ENCODE data around the gene PPM1G. TPM values are rescaled to one million over a fixed set of nuclear protein-coding genes. Genes with fewer than 3 reads are reported as not detected.

Gene PPM1G
- total RNA-seq, 4 donors from 2014 or later = 37.4 to 54.1 (median 49.3) TPM

DNA sequence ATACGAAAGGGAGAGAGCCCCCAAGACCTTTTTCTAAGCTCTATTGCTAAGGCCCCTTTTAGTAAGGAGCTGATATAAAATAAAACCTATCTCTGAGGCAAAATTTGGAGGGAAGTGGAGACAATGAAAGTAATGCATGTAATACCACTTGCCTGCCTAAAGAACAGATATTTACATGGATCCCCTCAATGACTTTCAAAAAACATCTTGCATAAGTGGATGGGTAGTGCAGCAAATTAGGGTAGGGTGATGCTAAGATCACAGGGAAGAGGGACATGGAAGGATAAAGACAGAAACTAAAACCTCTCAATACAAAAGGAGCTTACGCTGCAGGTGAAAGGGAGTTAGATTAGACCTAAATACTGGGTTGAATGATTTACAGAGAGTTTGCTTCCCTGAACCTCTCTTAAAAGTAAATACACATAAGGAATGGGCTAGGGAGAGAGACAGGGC, 30.0 kb downstream of the PPM1G start:
- TF ChIP-seq, protein P1, sequence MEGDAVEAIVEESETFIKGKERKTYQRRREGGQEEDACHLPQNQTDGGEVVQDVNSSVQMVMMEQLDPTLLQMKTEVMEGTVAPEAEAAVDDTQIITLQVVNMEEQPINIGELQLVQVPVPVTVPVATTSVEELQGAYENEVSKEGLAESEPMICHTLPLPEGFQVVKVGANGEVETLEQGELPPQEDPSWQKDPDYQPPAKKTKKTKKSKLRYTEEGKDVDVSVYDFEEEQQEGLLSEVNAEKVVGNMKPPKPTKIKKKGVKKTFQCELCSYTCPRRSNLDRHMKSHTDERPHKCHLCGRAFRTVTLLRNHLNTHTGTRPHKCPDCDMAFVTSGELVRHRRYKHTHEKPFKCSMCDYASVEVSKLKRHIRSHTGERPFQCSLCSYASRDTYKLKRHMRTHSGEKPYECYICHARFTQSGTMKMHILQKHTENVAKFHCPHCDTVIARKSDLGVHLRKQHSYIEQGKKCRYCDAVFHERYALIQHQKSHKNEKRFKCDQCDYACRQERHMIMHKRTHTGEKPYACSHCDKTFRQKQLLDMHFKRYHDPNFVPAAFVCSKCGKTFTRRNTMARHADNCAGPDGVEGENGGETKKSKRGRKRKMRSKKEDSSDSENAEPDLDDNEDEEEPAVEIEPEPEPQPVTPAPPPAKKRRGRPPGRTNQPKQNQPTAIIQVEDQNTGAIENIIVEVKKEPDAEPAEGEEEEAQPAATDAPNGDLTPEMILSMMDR (IDR thresholded peaks at IDR 0.05) = no peak
- TF ChIP-seq POLR2A (IDR thresholded peaks at IDR 0.05) (no peak), EP300 (IDR thresholded peaks at IDR 0.05) (no peak), POLR2AphosphoS5 (IDR thresholded peaks at IDR 0.05) (no peak)
- Histone ChIP-seq H3K36me3 (peaks cover 59% of the 10 kb centered on the region), H3K27ac (peak overlapping the region; percentile 80), H3K4me1 (peaks cover 29% of the 10 kb centered on the region), H3K4me3 (peak overlapping the region; percentile 81), H3K9me3 (no peaks in the 10 kb centered on the region), H3K27me3 (no peaks in the 10 kb centered on the region)
- 72% methylated on average over 2 of the region's 2 CpGs for WGBS
- no peak for DNase-seq (ENCODE audit: low spot score in 2 of 2)

DNA sequence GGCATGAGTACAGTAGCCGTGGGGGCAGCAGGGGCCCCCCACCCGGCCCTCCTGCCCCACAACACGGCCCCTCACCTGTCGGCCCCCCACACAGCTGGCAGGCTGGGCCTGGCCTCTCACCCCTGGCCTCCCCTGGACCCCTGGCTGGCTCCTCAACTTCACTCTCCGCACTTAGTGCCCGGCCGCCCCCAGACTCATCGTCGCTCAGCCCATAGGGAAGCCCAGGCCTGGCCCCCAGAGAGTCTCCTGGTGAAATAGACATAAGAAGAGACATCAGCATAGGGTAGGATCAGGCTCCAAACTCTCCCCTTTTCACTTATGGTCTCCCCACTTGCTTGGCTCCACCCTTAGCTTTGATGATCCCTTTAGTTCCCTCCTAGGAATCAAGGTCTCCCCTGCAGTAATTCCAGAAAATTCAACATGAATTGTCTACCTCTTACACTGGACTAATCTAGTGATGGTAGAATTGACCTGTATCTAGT, 30.5 kb downstream of the PPM1G start:
- Histone ChIP-seq H3K4me3 (no peak overlapping the region), H3K9me3 (no peaks in the 10 kb centered on the region), H3K27ac (no peak overlapping the region), H3K27me3 (no peaks in the 10 kb centered on the region), H3K36me3 (peaks cover 59% of the 10 kb centered on the region), H3K4me1 (peaks cover 29% of the 10 kb centered on the region)
- no peak for DNase-seq (ENCODE audit: low spot score in 2 of 2)
- WGBS = 98% methylated on average over 5 of the region's 9 CpGs
- TF ChIP-seq, protein P1 (IDR thresholded peaks at IDR 0.05) = no peak
- no peak for TF ChIP-seq EP300 (IDR thresholded peaks at IDR 0.05)
- TF ChIP-seq POLR2A (IDR thresholded peaks at IDR 0.05) = no peak
- TF ChIP-seq POLR2AphosphoS5 (IDR thresholded peaks at IDR 0.05) = no peak

DNA sequence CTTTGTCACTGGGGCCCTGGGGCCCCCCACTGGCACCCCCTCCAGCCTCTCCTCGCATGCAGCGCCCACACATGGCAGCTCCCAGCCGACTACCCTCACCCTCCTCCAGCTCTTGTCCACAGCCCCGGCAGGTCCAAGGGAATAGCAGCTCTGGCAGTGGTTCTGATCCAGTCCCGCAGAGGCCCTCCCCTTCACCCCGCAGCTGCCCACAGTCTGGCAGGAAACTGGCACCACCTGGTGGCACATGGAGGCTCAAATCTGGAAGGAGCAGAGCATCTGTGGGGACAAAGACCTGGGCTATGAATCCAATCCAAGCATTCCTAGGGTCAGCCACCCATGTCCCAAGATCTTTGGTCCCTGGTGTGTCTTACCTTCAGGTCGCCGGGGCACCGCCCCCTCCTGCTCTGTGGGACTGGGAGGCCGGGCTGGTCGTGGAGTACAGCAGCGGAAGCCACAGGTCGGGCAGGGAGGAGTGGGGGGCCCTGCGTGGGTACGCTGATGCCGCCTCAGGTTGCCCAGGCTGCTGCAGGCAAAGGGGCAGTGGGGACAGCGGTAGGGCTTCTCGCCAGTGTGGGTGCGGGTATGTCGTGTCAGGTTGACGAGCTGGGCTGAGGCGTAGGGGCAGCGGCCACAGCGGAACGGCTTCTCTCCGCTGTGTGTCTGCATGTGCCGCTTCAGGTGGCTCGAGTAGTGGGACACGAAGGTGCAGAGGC, 31.1 kb downstream of the PPM1G start:
- no peak overlapping the region for H3K4me3 ChIP-seq
- no peak overlapping the region for H3K27ac ChIP-seq
- DNase-seq (ENCODE audit: low spot score in 2 of 2) = no peak
- 95% methylated on average over 14 of the region's 29 CpGs for WGBS
- no peaks in the 10 kb centered on the region for H3K27me3 ChIP-seq
- TF ChIP-seq, protein P1 (IDR thresholded peaks at IDR 0.05) = peak in 1 of 2 donors; percentile 12
- TF ChIP-seq EP300 (IDR thresholded peaks at IDR 0.05) = no peak
- no peak for TF ChIP-seq POLR2A (IDR thresholded peaks at IDR 0.05)
- peaks cover 29% of the 10 kb centered on the region for H3K4me1 ChIP-seq
- H3K36me3 ChIP-seq = peaks cover 59% of the 10 kb centered on the region
- H3K9me3 ChIP-seq = no peaks in the 10 kb centered on the region

DNA sequence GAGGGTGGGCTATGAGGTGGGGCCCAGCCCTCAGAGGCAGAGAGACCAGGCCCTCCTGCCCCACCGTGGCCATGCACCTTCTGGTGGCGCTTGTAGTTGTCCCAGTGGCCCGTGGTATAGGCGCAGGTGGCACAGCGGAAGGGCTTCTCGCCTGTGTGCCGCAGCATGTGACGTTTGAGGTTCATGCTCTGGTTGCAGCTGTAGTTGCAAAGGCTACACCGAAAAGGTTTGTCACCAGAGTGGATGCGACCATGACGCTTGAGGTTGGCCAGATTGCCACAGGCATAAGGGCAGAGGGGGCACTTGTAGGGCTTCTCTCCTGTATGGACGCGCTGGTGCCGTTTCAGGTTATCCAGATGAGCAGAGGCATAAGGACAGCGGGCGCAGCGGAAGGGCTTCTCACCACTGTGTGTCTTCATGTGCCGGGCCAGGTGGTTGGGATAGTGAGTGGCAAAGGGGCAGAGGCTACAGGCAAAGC, 31.7 kb downstream of the PPM1G start:
- TF ChIP-seq EP300 (IDR thresholded peaks at IDR 0.05) (no peak), POLR2A (IDR thresholded peaks at IDR 0.05) (no peak), POLR2AphosphoS5 (IDR thresholded peaks at IDR 0.05) (no peak)
- TF ChIP-seq, protein P1 (IDR thresholded peaks at IDR 0.05) = no peak
- WGBS = 73% methylated on average over 6 of the region's 18 CpGs

DNA sequence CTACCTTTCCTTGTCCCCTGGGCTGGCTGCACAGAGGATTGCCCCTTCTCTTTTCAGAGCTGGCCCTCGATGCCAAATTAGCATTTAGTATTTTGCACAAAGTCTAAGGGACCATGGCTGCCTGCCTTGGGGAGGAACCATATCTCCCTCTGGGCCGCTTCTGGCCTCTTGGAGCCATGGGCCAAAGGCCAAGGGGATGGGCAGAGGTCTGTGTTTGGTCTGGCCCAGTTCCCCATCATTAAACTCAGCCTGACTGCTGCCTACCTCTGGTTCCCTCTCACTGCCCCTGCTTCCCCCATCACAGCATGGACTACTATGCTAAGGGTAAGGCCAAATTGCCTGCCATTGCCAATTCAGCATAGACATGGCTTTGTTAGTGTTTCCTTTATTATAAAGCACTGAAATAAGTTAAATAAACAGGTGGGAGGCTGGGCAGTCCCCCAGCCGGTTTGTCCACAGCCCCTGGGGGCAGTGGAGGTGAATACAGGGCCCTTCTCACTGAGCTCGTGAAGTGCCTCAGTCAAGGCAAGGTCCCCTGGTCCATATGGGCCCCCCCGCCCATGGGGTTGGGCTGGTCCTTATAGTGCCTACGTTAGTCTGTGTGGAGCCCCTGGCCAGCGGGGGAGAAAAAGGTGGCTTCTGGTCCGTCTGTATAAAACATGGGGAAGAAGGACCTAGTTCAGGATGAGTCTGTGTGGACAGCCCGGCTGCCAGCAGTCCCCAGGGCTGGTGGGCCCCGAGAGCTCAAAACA, 32.3 kb downstream of the PPM1G start:
- no peaks in the 10 kb centered on the region for H3K9me3 ChIP-seq
- TF ChIP-seq, protein P1 (IDR thresholded peaks at IDR 0.05) = no peak
- TF ChIP-seq EP300 (IDR thresholded peaks at IDR 0.05) = no peak
- no peak for TF ChIP-seq POLR2A (IDR thresholded peaks at IDR 0.05)
- no peak for TF ChIP-seq POLR2AphosphoS5 (IDR thresholded peaks at IDR 0.05)
- H3K27me3 ChIP-seq = no peaks in the 10 kb centered on the region
- H3K4me1 ChIP-seq = peaks cover 40% of the 10 kb centered on the region
- peaks cover 55% of the 10 kb centered on the region for H3K36me3 ChIP-seq
- no peak for DNase-seq (ENCODE audit: low spot score in 2 of 2)
- WGBS = 72% methylated on average over 10 of the region's 10 CpGs
- no peak overlapping the region for H3K27ac ChIP-seq
- H3K4me3 ChIP-seq = no peak overlapping the region

More for the DNA sequence above, 31.7 kb downstream of the PPM1G start:
- Histone ChIP-seq H3K27me3 (no peaks in the 10 kb centered on the region), H3K4me3 (no peak overlapping the region), H3K9me3 (no peaks in the 10 kb centered on the region), H3K4me1 (peaks cover 34% of the 10 kb centered on the region), H3K36me3 (peaks cover 60% of the 10 kb centered on the region), H3K27ac (no peak overlapping the region)
- DNase-seq (ENCODE audit: low spot score in 2 of 2) = no peak

All from suprapubic skin (tissue), 4 donors.